Esophagus squamous epithelium (tissue), 5 donors: ENCODE data around the gene HECW1. TPM values are rescaled to one million over a fixed set of nuclear protein-coding genes. Genes with fewer than 3 reads are reported as not detected.
"Not testable (repeated sequence)": the region's sequence is repeated elsewhere in the genome, so short reads cannot be mapped to it uniquely, and the experiment has no call there.

ENCODE experiments used
- DNase-seq: peaks from one replicate; lab custom pipeline; 2025; lab: John Stamatoyannopoulos, UW
- H3K27ac ChIP-seq, 4 donors: fragments of 200-600 bp; sonication (generic); one replicate each; pipeline ENCODE4 v1.5.1; 2016 to 2019; ENCODE audit warnings: mild to moderate bottlenecking in 1 of 4
- H3K27me3 ChIP-seq, 4 donors: fragments of 200-600 bp; sonication (generic); 1 replicate in 3 of 4; 2 replicates in 1 of 4; pipeline versions ENCODE4 v1.5.1 to v1.6.0; 2017 to 2021; ENCODE audit warnings: antibody characterized with exemption in 1 of 4
- H3K36me3 ChIP-seq, 3 donors: fragments of 200-600 bp; sonication (generic); one replicate each; pipeline ENCODE4 v1.5.1; 2016 to 2019
- H3K4me1 ChIP-seq, 3 donors: fragments of 200-600 bp; sonication (generic); one replicate each; pipeline ENCODE4 v1.5.1; 2017 to 2019
- H3K4me3 ChIP-seq, 4 donors: fragments of 200-600 bp; sonication (generic); 1 replicate in 3 of 4; 2 replicates in 1 of 4; pipeline ENCODE4 v1.5.1; 2016 to 2019; ENCODE audit warnings: mild to moderate bottlenecking in 2 of 4, moderate library complexity in 1 of 4
- H3K9me3 ChIP-seq, 3 donors: fragments of 200-600 bp; sonication (generic); one replicate each; pipeline ENCODE4 v1.5.1; 2016 to 2019
- POLR2A ChIP-seq, 4 donors: fragments of 450-650 bp; IDR thresholded peaks; one replicate each; pipeline ENCODE4 v1.6.1; 2017; ENCODE audit warnings: antibody characterized with exemption in 4 of 4, mild to moderate bottlenecking in 4 of 4, moderate library complexity in 3 of 4
- WGBS, 2 donors: methylation state at CpG; one replicate each; pipeline ENCODE4 v1.1.5; 2018; 5-methylcytosine and 5-hydroxymethylcytosine counted together
- intact Hi-C: fragments of 100-400 bp; cut with DNase I; formaldehyde crosslinking; loops from one replicate; pipeline ENCODE4 v1.15.0; 2022
- total RNA-seq, 4 donors: library from RNA; depleted of rRNA; stranded (reverse); fragments of >200 nt; gene quantifications; one replicate each; pipeline ENCODE4 v1.1.0, GENCODE V29; 2016
- TF ChIP-seq, protein P1 (sequence below), 6 experiments: fragments of 450-650 bp in 4 of 6; fragments of 200-600 bp in 2 of 6; sonication (generic) in 2 of 6; IDR thresholded peaks; one replicate each; pipeline ENCODE4 v1.5.1; 2016 to 2019; ENCODE audit warnings: antibody characterized with exemption in 6 of 6, mild to moderate bottlenecking in 4 of 6, moderate library complexity in 4 of 6
- donor health status: DM: yes; HTN: yes; CAD: no.

The HECW1 gene
- total RNA-seq, 4 donors from 2014 or later, result 0.18 to 0.57 (median 0.19) TPM; not detected in 1

GRCh38 chr7:43582503-43583423 lies 470.3 kb downstream of the HECW1 start, which contains the start of gene STK17A:
Gene STK17A (plus strand): TSS chr7:43583108. CDS start chr7:43583244, 136 bp downstream.
- TF ChIP-seq, protein P1, sequence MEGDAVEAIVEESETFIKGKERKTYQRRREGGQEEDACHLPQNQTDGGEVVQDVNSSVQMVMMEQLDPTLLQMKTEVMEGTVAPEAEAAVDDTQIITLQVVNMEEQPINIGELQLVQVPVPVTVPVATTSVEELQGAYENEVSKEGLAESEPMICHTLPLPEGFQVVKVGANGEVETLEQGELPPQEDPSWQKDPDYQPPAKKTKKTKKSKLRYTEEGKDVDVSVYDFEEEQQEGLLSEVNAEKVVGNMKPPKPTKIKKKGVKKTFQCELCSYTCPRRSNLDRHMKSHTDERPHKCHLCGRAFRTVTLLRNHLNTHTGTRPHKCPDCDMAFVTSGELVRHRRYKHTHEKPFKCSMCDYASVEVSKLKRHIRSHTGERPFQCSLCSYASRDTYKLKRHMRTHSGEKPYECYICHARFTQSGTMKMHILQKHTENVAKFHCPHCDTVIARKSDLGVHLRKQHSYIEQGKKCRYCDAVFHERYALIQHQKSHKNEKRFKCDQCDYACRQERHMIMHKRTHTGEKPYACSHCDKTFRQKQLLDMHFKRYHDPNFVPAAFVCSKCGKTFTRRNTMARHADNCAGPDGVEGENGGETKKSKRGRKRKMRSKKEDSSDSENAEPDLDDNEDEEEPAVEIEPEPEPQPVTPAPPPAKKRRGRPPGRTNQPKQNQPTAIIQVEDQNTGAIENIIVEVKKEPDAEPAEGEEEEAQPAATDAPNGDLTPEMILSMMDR (IDR thresholded peaks at IDR 0.05), result peak; percentile 95 to 100 (median 100)
- peak in 3 of 4 donors; percentile 60 to 93 (median 90) for TF ChIP-seq POLR2A (IDR thresholded peaks at IDR 0.05)
- WGBS, 2 donors, result 2 to 8% methylated on average over 4 to 8 of the region's 83 CpGs
- Histone ChIP-seq H3K9me3 (no peaks in the 10 kb centered on the region), H3K27ac (peak within 1 kb of the TSS; percentile 94 to 99 (median 96)), H3K36me3 (no peaks in the 10 kb centered on the region), H3K27me3 (peaks cover 0 to 9% (median 0%) of the 10 kb centered on the region in 4 donors), H3K4me1 (peaks cover 9 to 42% (median 18%) of the 10 kb centered on the region in 3 donors), H3K4me3 (peak within 1 kb of the TSS; percentile 91 to 93 (median 92))
- intact Hi-C loops, result loop anchor here (5.0 to 10.0 kb wide), 3 partner anchors 62 to 252 kb away; no protein-coding TSS in a partner anchor
- DNase-seq, result peak; percentile 67

GRCh38 chr7:43583424-43584194 lies 471.2 kb downstream of the HECW1 start:
- WGBS, 2 donors, result 0 to 1% methylated on average over 25 to 40 of the region's 66 CpGs
- no peak for DNase-seq
- H3K36me3 ChIP-seq, result no peaks in the 10 kb centered on the region
- TF ChIP-seq, protein P1 (IDR thresholded peaks at IDR 0.05), result no peak
- TF ChIP-seq POLR2A (IDR thresholded peaks at IDR 0.05), result no peak
- intact Hi-C loops, result loop anchor here (5.0 to 10.0 kb wide), 3 partner anchors 61 to 251 kb away; no protein-coding TSS in a partner anchor
- H3K27me3 ChIP-seq, result peaks cover 0 to 9% (median 0%) of the 10 kb centered on the region in 4 donors
- no peaks in the 10 kb centered on the region for H3K9me3 ChIP-seq
- H3K4me3 ChIP-seq, result peak overlapping the region; percentile 91 to 93 (median 92)
- H3K27ac ChIP-seq, result peak overlapping the region; percentile 94 to 99 (median 96)
- H3K4me1 ChIP-seq, result peaks cover 9 to 50% (median 18%) of the 10 kb centered on the region in 3 donors

DNA sequence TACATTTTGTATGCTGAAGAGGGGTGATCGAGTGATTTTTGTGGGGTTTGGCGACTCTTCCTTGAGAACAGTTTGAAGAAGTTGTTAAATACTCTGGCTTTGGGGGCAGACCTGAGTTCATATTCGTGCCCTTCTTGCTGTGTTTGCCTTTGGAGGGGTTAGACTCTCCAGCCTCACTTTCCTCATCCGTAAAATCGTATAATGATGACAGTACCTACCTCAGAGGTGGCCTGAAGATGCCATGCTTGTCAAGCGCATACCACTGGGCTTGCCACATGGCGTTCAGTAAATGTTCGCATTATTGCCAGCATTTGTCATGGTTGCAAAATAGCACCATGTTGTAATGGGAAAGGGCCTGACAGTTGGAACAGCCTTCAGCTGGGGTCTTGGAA lies 471.7 kb downstream of the HECW1 start:
- intact Hi-C loops, result loop anchor here (5.0 to 10.0 kb wide), 3 partner anchors 61 to 251 kb away; no protein-coding TSS in a partner anchor
- WGBS, 2 donors, result 1 to 5% methylated on average over 8 of the region's 8 CpGs
- no peaks in the 10 kb centered on the region for H3K36me3 ChIP-seq
- peaks cover 0 to 9% (median 0%) of the 10 kb centered on the region in 4 donors for H3K27me3 ChIP-seq
- H3K27ac ChIP-seq, result peak overlapping the region; percentile 94 to 99 (median 96)
- H3K4me3 ChIP-seq, result peak overlapping the region; percentile 91 to 93 (median 92)
- H3K4me1 ChIP-seq, result peaks cover 9 to 51% (median 18%) of the 10 kb centered on the region in 3 donors
- no peaks in the 10 kb centered on the region for H3K9me3 ChIP-seq
- TF ChIP-seq, protein P1 (IDR thresholded peaks at IDR 0.05), result no peak
- TF ChIP-seq POLR2A (IDR thresholded peaks at IDR 0.05), result no peak
- DNase-seq, result no peak

GRCh38 chr7:43584733-43585132 lies 472.3 kb downstream of the HECW1 start:
- H3K9me3 ChIP-seq, H3K27me3 ChIP-seq, DNase-seq, H3K36me3 ChIP-seq: not testable (repeated sequence)
- 44 to 58% methylated on average over 7 to 11 of the region's 11 CpGs for WGBS, 2 donors
- Histone ChIP-seq H3K27ac (peak overlapping the region; percentile 94 to 99 (median 96)), H3K4me1 (peaks cover 9 to 51% (median 18%) of the 10 kb centered on the region in 3 donors), H3K4me3 (peak overlapping the region; percentile 91 to 93 (median 92))
- intact Hi-C loops, result loop anchor here (5.0 to 10.0 kb wide), 3 partner anchors 60 to 250 kb away; no protein-coding TSS in a partner anchor

GRCh38 chr7:43585562-43585961 lies 473.1 kb downstream of the HECW1 start:
- Histone ChIP-seq H3K9me3 (no peaks in the 10 kb centered on the region), H3K4me1 (peaks cover 9 to 51% (median 18%) of the 10 kb centered on the region in 3 donors), H3K27me3 (peaks cover 0 to 9% (median 0%) of the 10 kb centered on the region in 4 donors), H3K4me3 (peak overlapping the region in 3 of 4 donors; percentile 92 to 93 (median 92)), H3K27ac (peak overlapping the region in 3 of 4 donors; percentile 12 to 99 (median 20)), H3K36me3 (no peaks in the 10 kb centered on the region)
- TF ChIP-seq POLR2A (IDR thresholded peaks at IDR 0.05), result no peak
- TF ChIP-seq, protein P1 (IDR thresholded peaks at IDR 0.05), result no peak
- no peak for DNase-seq
- intact Hi-C loops, result loop anchor here (10.0 kb wide), 2 partner anchors 59 to 249 kb away; no protein-coding TSS in a partner anchor
- 21 to 26% methylated on average over 2 of the region's 2 CpGs for WGBS, 2 donors
